ENCODE measurements around the gene SUN5. TPM values are rescaled to one million over a fixed set of nuclear protein-coding genes. Genes with fewer than 3 reads are reported as not detected.

Gene SUN5
- total RNA-seq, 2 donors from 2014 or later, result not detected

- DNase-seq, result no peak
- no peak overlapping the region for H3K4me3 Mint-ChIP-seq
- H3K9me3 ChIP-seq (ENCODE audit: control insufficient read depth, low read length), result no peaks in the 10 kb centered on the region
- no peaks in the 10 kb centered on the region for H3K36me3 ChIP-seq (ENCODE audit: control insufficient read depth, insufficient read depth, low read length)
- peaks cover 3% of the 10 kb centered on the region for H3K27me3 Mint-ChIP-seq (ENCODE audit: insufficient read depth)
- no peaks in the 10 kb centered on the region for H3K27me3 ChIP-seq (ENCODE audit: control insufficient read depth, insufficient read depth, low read length, poor library complexity, severe bottlenecking)
- no peak overlapping the region for H3K9ac ChIP-seq (ENCODE audit: extremely low read depth, low read length, poor library complexity, severe bottlenecking)
- H3K36me3 Mint-ChIP-seq (ENCODE audit: low read depth), result no peaks in the 10 kb centered on the region
- H3K4me1 ChIP-seq (ENCODE audit: control insufficient read depth, insufficient read depth, low read length), result no peaks in the 10 kb centered on the region
- no peak overlapping the region for H3K4me3 ChIP-seq (ENCODE audit: low read length)
- peaks cover 2% of the 10 kb centered on the region for H3K4me1 Mint-ChIP-seq
- 86 to 89% methylated on average over 6 to 11 of the region's 12 CpGs for WGBS, 2 experiments (ENCODE audit: insufficient coverage in 1 of 2, insufficient read length in 1 of 2)
- no peak overlapping the region for H3K27ac ChIP-seq (ENCODE audit: low read depth, low read length)
- H3K9me3 Mint-ChIP-seq, result no peaks in the 10 kb centered on the region
- H3K27ac Mint-ChIP-seq, result no peak overlapping the region
- no peak for TF ChIP-seq CTCF (conservative IDR thresholded peaks at IDR 0.05)
Measured at GRCh38 chr20:33027769-33028751, 23.8 kb upstream of the SUN5 start.

- Mint-ChIP-seq H3K4me1 (peaks cover 2% of the 10 kb centered on the region), H3K27ac (no peak overlapping the region), H3K36me3 (ENCODE audit: low read depth) (no peaks in the 10 kb centered on the region), H3K4me3 (no peak overlapping the region), H3K9me3 (no peaks in the 10 kb centered on the region), H3K27me3 (ENCODE audit: insufficient read depth) (no peaks in the 10 kb centered on the region)
- Histone ChIP-seq H3K9ac (ENCODE audit: extremely low read depth, low read length, poor library complexity, severe bottlenecking) (no peak overlapping the region), H3K4me3 (ENCODE audit: low read length) (no peak overlapping the region), H3K36me3 (ENCODE audit: control insufficient read depth, insufficient read depth, low read length) (no peaks in the 10 kb centered on the region), H3K27me3 (ENCODE audit: control insufficient read depth, insufficient read depth, low read length, poor library complexity, severe bottlenecking) (no peaks in the 10 kb centered on the region), H3K27ac (ENCODE audit: low read depth, low read length) (no peak overlapping the region), H3K9me3 (ENCODE audit: control insufficient read depth, low read length) (no peaks in the 10 kb centered on the region), H3K4me1 (ENCODE audit: control insufficient read depth, insufficient read depth, low read length) (no peaks in the 10 kb centered on the region)
- TF ChIP-seq CTCF (conservative IDR thresholded peaks at IDR 0.05), result no peak
- no peak for DNase-seq
- 91 to 96% methylated on average over 8 to 10 of the region's 10 CpGs for WGBS, 2 experiments (ENCODE audit: insufficient coverage in 1 of 2, insufficient read length in 1 of 2)
Measured at GRCh38 chr20:33026779-33027759, 22.8 kb upstream of the SUN5 start.

GRCh38 chr20:33026072-33026778 is 22.0 kb upstream of the SUN5 start:
- no peak overlapping the region for H3K4me3 ChIP-seq (ENCODE audit: low read length)
- peaks cover 2% of the 10 kb centered on the region for H3K4me1 Mint-ChIP-seq
- WGBS, 2 experiments (ENCODE audit: insufficient coverage in 1 of 2, insufficient read length in 1 of 2), result 38 to 69% methylated on average over 2 to 5 of the region's 5 CpGs
- H3K36me3 Mint-ChIP-seq (ENCODE audit: low read depth), result no peaks in the 10 kb centered on the region
- TF ChIP-seq CTCF (conservative IDR thresholded peaks at IDR 0.05), result no peak
- no peak for DNase-seq
- no peaks in the 10 kb centered on the region for H3K27me3 ChIP-seq (ENCODE audit: control insufficient read depth, insufficient read depth, low read length, poor library complexity, severe bottlenecking)
- no peak overlapping the region for H3K27ac ChIP-seq (ENCODE audit: low read depth, low read length)
- H3K27me3 Mint-ChIP-seq (ENCODE audit: insufficient read depth), result no peaks in the 10 kb centered on the region
- H3K9me3 Mint-ChIP-seq, result no peaks in the 10 kb centered on the region
- no peaks in the 10 kb centered on the region for H3K4me1 ChIP-seq (ENCODE audit: control insufficient read depth, insufficient read depth, low read length)
- H3K4me3 Mint-ChIP-seq, result no peak overlapping the region
- no peaks in the 10 kb centered on the region for H3K36me3 ChIP-seq (ENCODE audit: control insufficient read depth, insufficient read depth, low read length)
- no peak overlapping the region for H3K27ac Mint-ChIP-seq
- no peaks in the 10 kb centered on the region for H3K9me3 ChIP-seq (ENCODE audit: control insufficient read depth, low read length)
- H3K9ac ChIP-seq (ENCODE audit: extremely low read depth, low read length, poor library complexity, severe bottlenecking), result no peak overlapping the region
